Testis (tissue), 3 donors: ENCODE data around the gene GPR75. TPM values are rescaled to one million over a fixed set of nuclear protein-coding genes. Genes with fewer than 3 reads are reported as not detected.
"Not testable (repeated sequence)": the region's sequence is repeated elsewhere in the genome, so short reads cannot be mapped to it uniquely, and the experiment has no call there.

Experiments
- DNase-seq: peaks from one replicate; pipeline ENCODE4 v3.0.0-alpha.2; 2019
- H3K27ac ChIP-seq, 2 donors: fragments of 200-600 bp; sonication (generic); one replicate each; pipeline ENCODE4 v1.5.1; 2019
- H3K27me3 ChIP-seq: fragments of 200-600 bp; sonication (generic); one replicate; pipeline ENCODE4 v1.5.1; 2019
- H3K36me3 ChIP-seq: fragments of 200-600 bp; sonication (generic); one replicate; pipeline ENCODE4 v1.5.1; 2017; ENCODE audit warnings: low read depth; ENCODE audit errors: missing control alignments
- H3K4me1 ChIP-seq: fragments of 200-600 bp; sonication (generic); one replicate; pipeline ENCODE4 v1.5.1; 2019
- H3K4me3 ChIP-seq, 2 donors: fragments of 200-600 bp; sonication (generic); one replicate each; pipeline ENCODE4 v1.5.1; 2017 to 2019
- H3K9me3 ChIP-seq: fragments of 200-600 bp; sonication (generic); one replicate; pipeline ENCODE4 v1.5.1; 2017
- CTCF ChIP-seq, 3 experiments: fragments of 450-650 bp in 2 of 3; fragments of 200-600 bp in 1 of 3; sonication (generic) in 1 of 3; IDR thresholded peaks; one replicate each; pipeline ENCODE4 v1.5.1; 2016 to 2019; ENCODE audit warnings: antibody characterized with exemption in 3 of 3, mild to moderate bottlenecking in 2 of 3, moderate library complexity in 1 of 3
- POLR2A ChIP-seq: fragments of 450-650 bp; IDR thresholded peaks from one replicate; pipeline ENCODE4 v1.6.1; 2017; ENCODE audit warnings: antibody characterized with exemption, mild to moderate bottlenecking, moderate library complexity
- WGBS, 2 donors: methylation state at CpG; one replicate each; pipeline ENCODE4 v1.1.5; 2018; 5-methylcytosine and 5-hydroxymethylcytosine counted together
- intact Hi-C: fragments of 100-400 bp; cut with DNase I; formaldehyde crosslinking; loops from one replicate; pipeline ENCODE4 v1.15.1; 2023; ENCODE audit warnings: low total_unique reads
- polyA plus RNA-seq: library from polyadenylated mRNA; stranded (reverse); fragments of 350-450 nt; fragmentation: Illumina TruSeq; extraction: RNeasy Lipid Tissue Mini Kit (QIAGEN cat#74804); gene quantifications from one replicate; pipeline ENCODE4 v1.2.3, GENCODE V29; 2014; ENCODE audit warnings: low read depth, low replicate concordance; ENCODE audit not compliant: insufficient read depth
- total RNA-seq, 2 donors: library from RNA; depleted of rRNA; stranded (reverse); fragments of >200 nt; gene quantifications; one replicate each; pipeline ENCODE4 v1.2.3, GENCODE V29; 2016

Gene GPR75
- total and polyA plus RNA-seq, 3 donors from 2014 or later, result 2.3 to 6.8 (median 6.5) TPM

GRCh38 chr2:53861824-53862223 lies 2.1 kb upstream of the GPR75 start:
- 64 to 88% methylated on average over 5 of the region's 5 CpGs for WGBS, 2 donors
- intact Hi-C loops, result no loop called here
- Histone ChIP-seq H3K4me3 (no peak overlapping the region), H3K27ac (no peak overlapping the region), H3K27me3 (no peaks in the 10 kb centered on the region), H3K9me3 (no peaks in the 10 kb centered on the region), H3K4me1 (no peaks in the 10 kb centered on the region), H3K36me3 (no peaks in the 10 kb centered on the region)
- no peak for TF ChIP-seq POLR2A
- no peak for TF ChIP-seq CTCF (IDR thresholded peaks at IDR 0.05)
- DNase-seq, result no peak

DNA sequence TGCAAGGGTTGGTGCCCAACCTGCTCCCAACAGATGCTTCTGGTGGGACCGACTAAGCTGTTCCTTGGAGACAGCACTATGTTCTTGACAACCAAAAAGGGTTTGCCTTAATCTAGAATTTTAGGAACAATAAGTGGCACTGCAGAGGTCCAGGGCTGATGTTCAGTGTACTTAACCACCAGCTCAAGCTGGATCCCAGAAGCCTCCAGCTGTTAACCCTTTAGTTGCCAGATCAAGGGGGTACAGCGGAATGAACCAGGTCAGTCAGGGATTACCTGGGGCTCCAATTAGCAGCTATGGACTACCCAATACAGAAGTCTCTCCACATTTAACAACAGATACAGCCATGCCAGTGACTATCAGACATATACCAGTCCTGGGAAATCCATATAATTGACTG lies 3.5 kb downstream of the GPR75 start:
- no peak for DNase-seq

DNA sequence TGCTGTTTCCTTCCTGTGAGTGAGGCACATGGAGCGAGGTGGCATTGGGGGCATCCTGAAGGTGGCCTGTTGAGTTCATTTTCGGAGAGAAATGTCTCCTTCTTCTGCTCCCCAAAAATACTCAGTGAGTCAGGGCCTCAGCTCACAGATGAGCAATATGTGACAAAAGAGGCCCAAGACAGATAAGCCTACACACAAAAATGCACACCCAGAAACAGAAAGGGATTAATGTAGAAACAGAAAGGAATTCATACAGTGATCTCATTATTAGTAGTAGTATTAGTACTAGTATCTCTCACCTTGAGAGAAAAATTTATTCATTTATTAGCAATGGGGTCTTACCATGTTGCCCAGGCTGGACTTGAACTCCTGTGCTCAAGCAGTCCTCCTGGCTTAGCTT lies 5.1 kb downstream of the GPR75 start:
- intact Hi-C loops, result no loop called here
- Histone ChIP-seq H3K36me3 (no peaks in the 10 kb centered on the region), H3K9me3 (no peaks in the 10 kb centered on the region), H3K27me3 (no peaks in the 10 kb centered on the region), H3K4me3 (no peak overlapping the region), H3K4me1 (no peaks in the 10 kb centered on the region), H3K27ac (no peak overlapping the region)
- 93 to 98% methylated on average over 2 of the region's 2 CpGs for WGBS, 2 donors
- TF ChIP-seq POLR2A (no peak), CTCF (IDR thresholded peaks at IDR 0.05) (no peak)
- no peak for DNase-seq

More for the DNA sequence above, 3.5 kb downstream of the GPR75 start:
- intact Hi-C loops, result no loop called here
- Histone ChIP-seq H3K4me1 (no peaks in the 10 kb centered on the region), H3K4me3 (no peak overlapping the region), H3K27ac (no peak overlapping the region), H3K27me3 (no peaks in the 10 kb centered on the region), H3K9me3 (no peaks in the 10 kb centered on the region), H3K36me3 (no peaks in the 10 kb centered on the region)
- TF ChIP-seq CTCF (IDR thresholded peaks at IDR 0.05), result no peak
- no peak for TF ChIP-seq POLR2A
- 70 to 80% methylated on average over 2 of the region's 2 CpGs for WGBS, 2 donors

DNA sequence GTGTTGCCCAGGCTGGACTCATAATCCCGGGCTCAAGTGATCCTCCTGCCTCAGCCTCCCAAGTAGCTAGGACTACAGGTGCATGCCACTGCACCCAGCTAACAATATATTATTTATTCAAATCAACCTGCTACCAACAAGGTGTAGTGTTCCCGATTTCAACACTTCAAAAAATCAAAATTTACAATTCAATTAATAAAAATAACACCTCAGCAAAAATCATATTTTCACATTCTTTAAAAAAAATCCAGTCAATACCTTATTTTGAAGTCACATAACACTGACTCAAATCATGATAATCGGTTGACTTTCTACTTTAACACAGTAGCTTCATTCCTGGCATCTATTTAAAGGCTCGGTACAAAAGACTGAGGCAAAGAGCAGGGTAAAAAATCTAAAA lies 7.2 kb downstream of the GPR75 start:
- H3K27ac ChIP-seq, result no peak overlapping the region
- WGBS, 2 donors, result 90 to 93% methylated on average over 4 of the region's 4 CpGs
- intact Hi-C loops, result no loop called here
- H3K36me3 ChIP-seq, result no peaks in the 10 kb centered on the region
- no peaks in the 10 kb centered on the region for H3K9me3 ChIP-seq
- H3K4me1 ChIP-seq, result no peaks in the 10 kb centered on the region
- no peak overlapping the region for H3K4me3 ChIP-seq
- no peak for DNase-seq
- no peaks in the 10 kb centered on the region for H3K27me3 ChIP-seq
- TF ChIP-seq CTCF (IDR thresholded peaks at IDR 0.05), result no peak
- no peak for TF ChIP-seq POLR2A

DNA sequence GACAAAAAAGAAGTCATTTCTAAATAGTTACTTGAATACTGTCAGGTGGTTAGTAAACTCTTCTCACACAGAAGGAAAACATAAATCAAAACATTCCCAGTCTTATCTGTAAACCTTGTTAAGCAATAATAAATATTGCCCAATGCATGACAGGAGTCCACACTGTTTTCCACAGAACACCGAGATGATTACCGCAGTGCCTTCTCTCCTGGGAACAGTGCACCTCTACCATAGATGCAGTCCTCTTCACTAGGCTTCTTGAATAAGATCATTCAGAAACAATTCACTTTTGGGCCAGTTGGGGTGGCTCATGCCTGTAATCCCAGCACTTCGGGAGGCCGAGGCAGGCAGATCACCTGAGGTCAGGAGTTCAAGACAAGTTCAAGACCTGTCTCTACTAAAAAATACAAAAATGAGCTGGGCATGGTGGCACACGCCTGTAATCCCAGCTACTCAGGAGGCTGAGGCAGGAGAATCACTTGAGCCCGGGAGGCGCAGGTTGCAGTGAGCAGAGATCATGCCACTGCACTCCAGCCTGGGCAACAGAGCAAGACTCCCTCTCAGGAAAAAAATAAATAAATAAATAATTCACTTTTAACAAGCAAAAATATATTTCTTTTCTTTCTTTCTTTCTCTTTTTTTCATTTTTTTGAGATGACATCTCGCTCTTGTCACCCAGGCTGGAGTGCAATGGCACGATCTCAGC lies 8.6 kb downstream of the GPR75 start:
- H3K27me3 ChIP-seq, H3K4me3 ChIP-seq, DNase-seq, H3K9me3 ChIP-seq, H3K27ac ChIP-seq, H3K4me1 ChIP-seq, intact Hi-C loops, H3K36me3 ChIP-seq: not testable (repeated sequence)
- 78 to 87% methylated on average over 9 of the region's 9 CpGs for WGBS, 2 donors
